Body of pancreas (tissue), 4 donors: ENCODE measurements around the gene SCG5. TPM values are rescaled to one million over a fixed set of nuclear protein-coding genes. Genes with fewer than 3 reads are reported as not detected.

Experiments
- ATAC-seq: fragments of 150-250 bp; one replicate; pipeline ENCODE4 v1.9.1; 2016
- DNase-seq, 4 donors: peaks; one replicate each; pipeline ENCODE4 v3.0.0-alpha.2; 2019
- H3K27ac ChIP-seq, 4 donors: fragments of 200-600 bp; sonication (generic); 1 replicate in 3 of 4; 2 replicates in 1 of 4; pipeline versions ENCODE4 v1.5.1 to v1.6.1; 2016 to 2019; ENCODE audit warnings: mild to moderate bottlenecking in 1 of 4, mixed read lengths in 1 of 4, moderate library complexity in 1 of 4
- H3K27me3 ChIP-seq, 2 donors: fragments of 200-600 bp; sonication (generic); one replicate each; pipeline ENCODE4 v1.6.0; 2016; ENCODE audit warnings: mild to moderate bottlenecking in 1 of 2
- H3K36me3 ChIP-seq, 2 donors: fragments of 200-600 bp; sonication (generic); replicated peaks in 1 of 2; 2 replicates each; pipeline ENCODE4 v1.5.1; 2016; ENCODE audit warnings: low read depth in 2 of 2; ENCODE audit not compliant: insufficient read depth in 1 of 2
- H3K4me1 ChIP-seq: fragments of 200-600 bp; sonication (generic); one replicate; pipeline ENCODE4 v1.6.0; 2016
- H3K4me3 ChIP-seq, 2 donors: fragments of 200-600 bp; sonication (generic); 1 replicate in 1 of 2; 2 replicates in 1 of 2; pipeline ENCODE4 v1.5.1; 2016 to 2019
- H3K9me3 ChIP-seq, 3 donors: fragments of 200-600 bp; sonication (generic); 1 replicate in 2 of 3; 2 replicates in 1 of 3; pipeline ENCODE4 v1.5.1; 2016
- POLR2A ChIP-seq, 3 donors: fragments of 450-650 bp; IDR thresholded peaks; one replicate each; pipeline ENCODE4 v1.6.1; 2016; ENCODE audit warnings: antibody characterized with exemption in 3 of 3, mild to moderate bottlenecking in 2 of 3
- WGBS, 2 donors: methylation state at CpG; one replicate each; pipeline ENCODE4 v1.1.5; 2017; 5-methylcytosine and 5-hydroxymethylcytosine counted together
- intact Hi-C: fragments of 100-400 bp; cut with DNase I; formaldehyde crosslinking; loops from one replicate; pipeline ENCODE4 v1.15.1; 2023
- total RNA-seq, 2 donors: library from RNA; depleted of rRNA; stranded (reverse); fragments of >200 nt; gene quantifications; one replicate each; pipeline ENCODE4 v1.1.0, GENCODE V29; 2016
- TF ChIP-seq, protein P1 (sequence below), 7 experiments: fragments of 450-650 bp in 4 of 7; fragments of 200-600 bp in 3 of 7; sonication (generic) in 3 of 7; IDR thresholded peaks; one replicate each; pipeline ENCODE4 v1.5.1; 2016 to 2019; ENCODE audit warnings: antibody characterized with exemption in 7 of 7

The SCG5 gene
- total RNA-seq, 2 donors from 2014 or later: 49.4 to 50.1 TPM

DNA sequence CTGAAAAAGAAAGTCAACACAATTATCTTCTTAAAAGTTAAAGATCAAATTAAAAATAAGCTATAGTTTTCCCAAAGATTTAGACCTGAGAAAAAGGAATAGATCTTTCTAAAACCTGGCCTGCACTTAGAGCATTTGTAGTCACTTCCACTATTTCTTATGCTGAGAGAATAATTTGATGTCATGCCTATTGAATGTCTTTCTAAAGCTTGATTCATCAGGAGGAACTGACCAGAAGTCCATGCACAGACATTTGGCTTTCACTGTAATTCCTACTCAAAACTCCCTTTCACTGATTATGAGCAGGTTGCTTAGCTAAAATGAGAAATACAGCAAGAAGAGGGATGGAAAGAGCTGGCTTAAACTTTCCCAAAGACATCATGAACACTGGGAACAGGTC, 80.6 kb downstream of the SCG5 start:
- intact Hi-C loops: no loop called here
- DNase-seq (no peak), ATAC-seq (no peak)
- H3K27ac ChIP-seq: no peak overlapping the region
- H3K27me3 ChIP-seq: peaks cover 0 to 8% of the 10 kb centered on the region in 2 donors
- H3K4me3 ChIP-seq: no peak overlapping the region
- no peaks in the 10 kb centered on the region for H3K9me3 ChIP-seq
- TF ChIP-seq POLR2A (IDR thresholded peaks at IDR 0.05): no peak
- TF ChIP-seq, protein P1, sequence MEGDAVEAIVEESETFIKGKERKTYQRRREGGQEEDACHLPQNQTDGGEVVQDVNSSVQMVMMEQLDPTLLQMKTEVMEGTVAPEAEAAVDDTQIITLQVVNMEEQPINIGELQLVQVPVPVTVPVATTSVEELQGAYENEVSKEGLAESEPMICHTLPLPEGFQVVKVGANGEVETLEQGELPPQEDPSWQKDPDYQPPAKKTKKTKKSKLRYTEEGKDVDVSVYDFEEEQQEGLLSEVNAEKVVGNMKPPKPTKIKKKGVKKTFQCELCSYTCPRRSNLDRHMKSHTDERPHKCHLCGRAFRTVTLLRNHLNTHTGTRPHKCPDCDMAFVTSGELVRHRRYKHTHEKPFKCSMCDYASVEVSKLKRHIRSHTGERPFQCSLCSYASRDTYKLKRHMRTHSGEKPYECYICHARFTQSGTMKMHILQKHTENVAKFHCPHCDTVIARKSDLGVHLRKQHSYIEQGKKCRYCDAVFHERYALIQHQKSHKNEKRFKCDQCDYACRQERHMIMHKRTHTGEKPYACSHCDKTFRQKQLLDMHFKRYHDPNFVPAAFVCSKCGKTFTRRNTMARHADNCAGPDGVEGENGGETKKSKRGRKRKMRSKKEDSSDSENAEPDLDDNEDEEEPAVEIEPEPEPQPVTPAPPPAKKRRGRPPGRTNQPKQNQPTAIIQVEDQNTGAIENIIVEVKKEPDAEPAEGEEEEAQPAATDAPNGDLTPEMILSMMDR (IDR thresholded peaks at IDR 0.05): no peak
- H3K36me3 ChIP-seq: no peaks in the 10 kb centered on the region
- peaks cover 25% of the 10 kb centered on the region for H3K4me1 ChIP-seq

DNA sequence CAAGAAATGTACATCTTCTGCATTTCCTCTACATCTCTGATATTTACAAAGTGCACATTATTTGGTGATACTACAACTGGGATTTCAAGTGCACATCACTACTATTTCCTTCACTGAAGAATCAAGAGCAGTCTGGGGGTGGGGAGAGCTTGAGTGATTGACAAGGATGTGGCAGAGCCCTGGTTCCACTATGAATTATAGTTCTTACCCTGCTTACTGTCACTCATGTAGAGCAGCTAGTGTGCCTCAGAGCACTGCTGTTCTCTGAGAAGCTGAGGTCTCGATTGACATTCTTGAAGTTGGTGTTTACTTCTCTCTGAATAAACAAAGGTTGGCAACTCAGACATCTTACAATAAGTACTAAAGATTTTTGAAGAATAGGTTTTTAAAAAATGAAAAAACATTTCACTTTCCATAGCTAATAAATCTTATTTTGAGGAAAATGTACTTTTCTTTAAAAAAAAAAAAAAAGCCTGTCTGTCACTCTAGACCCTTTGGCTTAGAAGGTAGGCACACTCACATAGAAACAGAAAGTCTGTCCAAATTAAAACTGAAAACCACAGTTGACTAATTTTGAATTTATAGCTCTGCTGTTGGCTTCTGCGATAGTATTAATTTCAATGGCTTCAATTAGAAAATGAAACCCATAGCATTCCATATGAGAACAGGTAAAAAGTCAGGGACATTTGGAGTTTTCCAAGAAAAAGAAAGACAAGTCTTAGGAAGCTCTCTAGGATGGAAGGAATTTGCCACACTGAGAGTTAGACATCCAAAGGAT, 81.8 kb downstream of the SCG5 start:
- DNase-seq: no peak

DNA sequence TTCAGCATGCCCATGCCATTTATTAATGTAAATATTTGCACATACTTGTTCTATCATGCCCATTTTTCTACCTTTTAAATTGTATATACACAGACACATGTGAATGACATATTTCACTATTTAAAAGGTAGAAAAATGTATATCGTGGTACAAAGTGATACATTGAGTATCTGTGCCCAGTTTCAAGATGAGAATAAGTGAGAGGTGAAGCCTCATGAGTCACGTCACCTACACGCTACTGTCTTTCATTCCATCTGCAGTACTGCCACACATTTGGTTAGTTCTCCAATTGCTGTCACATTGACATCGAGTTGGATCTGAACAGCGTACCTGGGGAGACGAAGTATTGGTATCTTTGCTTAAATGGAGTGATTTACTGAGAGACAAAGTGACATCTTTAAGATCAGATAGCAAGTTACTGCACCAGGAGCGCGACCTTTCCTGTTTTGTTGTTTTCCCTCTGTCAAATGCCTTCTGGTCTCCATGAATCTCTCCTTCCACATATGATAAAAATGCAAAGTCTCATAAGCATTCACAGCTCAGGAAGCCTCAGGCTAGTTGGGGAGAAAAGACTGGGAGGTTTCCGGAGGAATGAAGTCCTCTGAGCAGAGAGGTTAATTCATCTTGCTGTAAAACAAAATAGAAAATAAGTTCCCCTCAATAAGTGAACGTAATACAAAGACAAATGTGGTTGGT, 88.3 kb downstream of the SCG5 start:
- intact Hi-C loops: no loop called here
- Histone ChIP-seq H3K27me3 (no peaks in the 10 kb centered on the region), H3K36me3 (no peaks in the 10 kb centered on the region), H3K9me3 (no peaks in the 10 kb centered on the region), H3K27ac (no peak overlapping the region), H3K4me1 (no peaks in the 10 kb centered on the region), H3K4me3 (no peak overlapping the region)
- DNase-seq: no peak
- no peak for ATAC-seq
- WGBS, 2 donors: 83 to 85% methylated on average over 10 of the region's 10 CpGs
- TF ChIP-seq, protein P1 (IDR thresholded peaks at IDR 0.05): no peak
- no peak for TF ChIP-seq POLR2A (IDR thresholded peaks at IDR 0.05)

More for the DNA sequence above, 81.8 kb downstream of the SCG5 start:
- Histone ChIP-seq H3K27ac (no peak overlapping the region), H3K36me3 (no peaks in the 10 kb centered on the region), H3K9me3 (no peaks in the 10 kb centered on the region), H3K27me3 (no peaks in the 10 kb centered on the region), H3K4me3 (no peak overlapping the region), H3K4me1 (peaks cover 13% of the 10 kb centered on the region)
- intact Hi-C loops: no loop called here
- no peak for ATAC-seq
- TF ChIP-seq, protein P1 (IDR thresholded peaks at IDR 0.05): no peak
- 50 to 62% methylated on average over 2 of the region's 2 CpGs for WGBS, 2 donors

DNA sequence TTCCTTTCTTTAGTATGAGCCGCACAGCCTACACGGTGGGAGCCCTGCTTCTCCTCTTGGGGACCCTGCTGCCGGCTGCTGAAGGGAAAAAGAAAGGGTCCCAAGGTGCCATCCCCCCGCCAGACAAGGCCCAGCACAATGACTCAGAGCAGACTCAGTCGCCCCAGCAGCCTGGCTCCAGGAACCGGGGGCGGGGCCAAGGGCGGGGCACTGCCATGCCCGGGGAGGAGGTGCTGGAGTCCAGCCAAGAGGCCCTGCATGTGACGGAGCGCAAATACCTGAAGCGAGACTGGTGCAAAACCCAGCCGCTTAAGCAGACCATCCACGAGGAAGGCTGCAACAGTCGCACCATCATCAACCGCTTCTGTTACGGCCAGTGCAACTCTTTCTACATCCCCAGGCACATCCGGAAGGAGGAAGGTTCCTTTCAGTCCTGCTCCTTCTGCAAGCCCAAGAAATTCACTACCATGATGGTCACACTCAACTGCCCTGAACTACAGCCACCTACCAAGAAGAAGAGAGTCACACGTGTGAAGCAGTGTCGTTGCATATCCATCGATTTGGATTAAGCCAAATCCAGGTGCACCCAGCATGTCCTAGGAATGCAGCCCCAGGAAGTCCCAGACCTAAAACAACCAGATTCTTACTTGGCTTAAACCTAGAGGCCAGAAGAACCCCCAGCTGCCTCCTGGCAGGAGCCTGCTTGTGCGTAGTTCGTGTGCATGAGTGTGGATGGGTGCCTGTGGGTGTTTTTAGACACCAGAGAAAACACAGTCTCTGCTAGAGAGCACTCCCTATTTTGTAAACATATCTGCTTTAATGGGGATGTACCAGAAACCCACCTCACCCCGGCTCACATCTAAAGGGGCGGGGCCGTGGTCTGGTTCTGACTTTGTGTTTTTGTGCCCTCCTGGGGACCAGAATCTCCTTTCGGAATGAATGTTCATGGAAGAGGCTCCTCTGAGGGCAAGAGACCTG, 89.5 kb downstream of the SCG5 start:
- Histone ChIP-seq H3K9me3 (no peaks in the 10 kb centered on the region), H3K36me3 (no peaks in the 10 kb centered on the region), H3K4me1 (no peaks in the 10 kb centered on the region), H3K4me3 (no peak overlapping the region), H3K27me3 (no peaks in the 10 kb centered on the region), H3K27ac (no peak overlapping the region)
- ATAC-seq: peak; percentile 35
- intact Hi-C loops: no loop called here
- TF ChIP-seq, protein P1 (IDR thresholded peaks at IDR 0.05): no peak
- no peak for TF ChIP-seq POLR2A (IDR thresholded peaks at IDR 0.05)
- WGBS, 2 donors: 46 to 49% methylated on average over 17 to 27 of the region's 27 CpGs
- DNase-seq: peak; percentile 65 to 88 (median 73)
